Measurements from ENCODE around the gene LYPD1.
"Not testable (repeated sequence)": the region's sequence is repeated elsewhere in the genome, so short reads cannot be mapped to it uniquely, and the experiment has no call there.

LYPD1 gene, protein sequence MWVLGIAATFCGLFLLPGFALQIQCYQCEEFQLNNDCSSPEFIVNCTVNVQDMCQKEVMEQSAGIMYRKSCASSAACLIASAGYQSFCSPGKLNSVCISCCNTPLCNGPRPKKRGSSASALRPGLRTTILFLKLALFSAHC

DNA sequence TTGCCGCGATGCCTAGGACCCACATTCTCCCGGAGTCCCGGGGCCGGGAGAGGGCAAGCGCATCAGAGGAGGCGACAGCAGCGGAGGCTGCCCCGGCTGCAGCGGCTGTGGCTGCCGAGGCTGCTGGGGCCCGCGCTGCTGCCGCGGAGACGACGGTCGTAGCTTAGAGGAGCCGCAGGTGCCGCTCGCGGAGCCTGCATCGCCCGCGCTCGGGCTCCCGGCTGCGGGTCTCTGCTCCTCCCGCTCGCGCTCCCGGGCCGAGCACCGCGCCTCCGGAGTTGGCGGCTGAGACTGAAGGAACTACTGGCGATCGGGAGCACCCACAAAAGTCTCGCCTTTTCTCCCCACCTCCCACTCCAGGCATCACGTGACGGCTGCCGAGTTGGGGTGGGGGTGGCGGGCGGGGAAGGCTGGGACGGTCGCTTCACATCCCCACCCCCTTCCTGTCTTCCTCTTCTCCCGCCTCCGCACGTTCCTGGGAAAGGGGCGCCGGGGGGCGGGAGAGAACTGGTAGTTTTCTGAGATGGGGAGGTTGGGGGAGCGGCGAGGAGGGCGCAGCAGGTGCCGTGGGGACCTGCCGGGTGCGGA, at the start of gene LYPD1:
Gene LYPD1, minus strand, starts transcription at position 298 of the 588 bp plus-strand sequence. Its CDS starts 273 bp downstream, at position 25.
- DNase-seq (ENCODE audit: low read depth in 2 of 3, low spot score in 1 of 3) = no peak

DNA sequence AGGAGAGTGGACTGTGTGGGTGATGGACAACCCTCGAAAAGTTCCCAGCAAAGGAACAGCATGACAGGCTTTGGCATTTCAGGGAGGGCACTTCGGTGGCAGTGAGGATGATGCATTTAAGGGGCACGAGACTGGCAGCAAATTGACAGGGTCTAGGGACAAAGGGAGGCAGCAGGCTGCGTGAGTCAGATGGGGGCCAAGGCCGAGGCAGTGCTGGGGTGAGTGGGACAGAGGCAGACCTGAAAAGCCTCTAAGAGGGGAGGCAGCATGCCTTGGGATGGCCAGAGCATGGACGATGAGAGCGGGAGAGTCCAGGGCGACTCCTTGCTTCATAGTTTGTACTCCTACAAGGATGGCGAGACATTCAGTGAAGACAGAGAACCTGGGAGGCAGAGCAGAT, 49.5 kb upstream of the LYPD1 start:
- DNase-seq (ENCODE audit: low read depth in 2 of 3, low spot score in 1 of 3) = no peak

DNA sequence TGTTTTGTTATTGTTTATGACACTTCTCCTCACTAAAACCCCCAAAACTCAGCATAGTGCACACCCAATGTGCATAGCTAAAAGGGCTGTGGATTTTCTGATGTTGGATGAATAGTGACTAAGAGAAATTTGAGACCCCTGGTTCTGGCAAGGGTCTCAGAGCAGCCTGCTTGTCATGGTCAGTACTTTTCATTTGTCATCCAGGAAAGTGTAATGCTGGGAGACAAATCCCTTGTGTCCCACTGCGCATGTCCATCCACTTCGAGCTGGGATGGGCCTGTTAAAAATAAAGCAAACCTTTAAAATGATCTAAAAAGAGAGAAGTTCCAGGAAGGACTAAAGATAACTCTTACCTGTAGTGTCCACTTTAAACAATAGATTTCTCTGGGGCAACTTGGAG, 46.9 kb upstream of the LYPD1 start:
- DNase-seq (ENCODE audit: low read depth in 2 of 3, low spot score in 1 of 3) = no peak

DNA sequence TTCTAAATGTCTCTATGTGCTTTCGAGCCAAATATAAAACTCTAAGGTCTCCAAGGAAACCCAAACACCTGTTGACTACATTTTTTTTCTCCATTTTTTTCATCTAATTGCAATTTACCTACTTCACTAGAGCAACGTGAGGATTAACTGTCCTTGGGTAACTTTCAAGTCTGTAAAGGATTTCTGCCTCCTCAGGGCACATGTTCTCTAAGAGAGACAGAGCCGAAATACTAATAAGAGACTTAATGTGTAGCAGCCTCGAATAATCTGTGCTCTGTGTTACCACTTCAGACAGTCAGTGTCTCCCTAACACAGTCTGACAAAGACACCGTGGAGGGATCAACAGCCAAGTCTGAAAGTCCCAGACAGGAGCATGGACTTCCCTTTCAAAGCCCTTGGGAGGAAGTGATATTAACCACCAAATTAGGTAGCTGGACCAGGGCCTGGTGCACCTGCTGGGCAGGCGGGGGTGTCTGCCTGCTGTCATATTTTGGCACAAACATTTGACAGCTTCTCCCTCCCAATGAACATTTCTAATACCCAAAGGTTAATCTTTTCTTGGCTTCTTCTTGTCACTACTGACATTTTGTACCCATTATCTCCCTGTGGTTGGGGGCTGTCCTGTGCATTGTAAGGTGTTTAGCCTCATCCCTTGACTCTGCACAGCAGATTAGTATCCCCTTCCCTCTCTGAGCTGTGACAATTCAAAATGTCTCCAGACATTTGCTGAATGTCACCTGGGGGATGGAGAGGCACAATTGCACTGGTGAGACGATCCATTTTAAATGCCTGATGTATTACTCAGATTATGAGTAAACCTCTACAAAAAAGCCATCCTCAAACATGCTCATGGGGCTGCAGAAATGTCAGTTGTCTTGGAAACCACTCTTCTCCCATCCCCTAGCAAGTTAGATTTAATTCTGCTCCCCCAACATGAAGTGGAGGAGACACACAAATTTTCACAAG, 45.7 kb upstream of the LYPD1 start:
- DNase-seq (ENCODE audit: low read depth in 2 of 3, low spot score in 1 of 3) = no peak

DNA sequence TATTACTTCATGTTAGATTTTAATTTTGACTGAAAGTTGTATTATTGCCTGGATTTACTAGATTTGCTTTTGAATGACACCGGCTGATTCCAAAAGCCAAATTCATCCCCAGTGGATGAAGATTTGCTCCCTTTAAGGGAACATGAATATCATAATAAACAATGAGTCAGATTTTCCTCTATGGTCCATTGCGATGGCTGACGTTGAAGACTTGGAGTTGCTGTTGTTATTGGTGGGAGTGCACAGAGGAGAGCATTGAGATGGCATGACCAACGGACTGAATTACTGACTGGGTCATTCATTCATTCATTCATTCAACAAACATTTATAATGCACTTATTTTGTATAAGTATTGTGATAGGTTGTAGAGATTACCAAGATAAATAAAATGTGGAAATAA, 33.4 kb upstream of the LYPD1 start:
- no peak for DNase-seq (ENCODE audit: low read depth in 2 of 3, low spot score in 1 of 3)

DNA sequence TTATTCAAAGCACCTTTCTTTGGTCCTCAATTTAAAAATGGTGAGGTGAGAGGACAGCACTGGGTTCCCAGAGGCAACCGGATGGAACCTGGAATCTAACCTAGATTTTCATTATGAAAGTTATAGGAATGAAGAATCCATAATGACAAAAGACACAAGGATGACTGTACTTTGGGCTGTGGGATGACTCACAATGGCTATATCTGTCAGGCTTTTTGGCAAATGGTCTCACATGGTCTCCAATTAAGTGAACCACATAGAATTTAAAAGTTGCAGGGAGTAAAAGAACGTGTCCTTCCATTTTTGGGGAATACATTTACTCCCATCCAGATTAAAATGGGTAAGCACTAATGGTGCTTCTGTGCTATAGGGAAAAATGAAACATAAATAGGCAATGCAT, 31.8 kb upstream of the LYPD1 start:
- no peak for DNase-seq (ENCODE audit: low read depth in 2 of 3, low spot score in 1 of 3)

DNA sequence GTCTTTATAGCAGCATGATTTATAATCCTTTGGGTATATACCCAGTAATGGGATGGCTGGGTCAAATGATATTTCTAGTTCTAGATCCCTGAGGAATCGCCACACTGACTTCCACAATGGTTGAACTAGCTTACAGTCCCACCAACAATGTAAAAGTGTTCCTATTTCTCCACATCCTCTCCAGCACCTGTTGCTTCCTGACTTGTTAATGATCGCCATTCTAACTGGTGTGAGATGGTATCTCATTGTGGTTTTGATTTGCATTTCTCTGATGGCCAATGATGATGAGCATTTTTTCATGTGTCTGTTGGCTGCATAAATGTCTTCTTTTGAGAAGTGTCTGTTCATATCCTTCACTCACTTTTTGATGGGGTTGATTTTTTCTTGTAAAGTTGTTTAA, 29.8 kb upstream of the LYPD1 start:
- DNase-seq (ENCODE audit: low read depth in 2 of 3, low spot score in 1 of 3) = not testable (repeated sequence)

DNA sequence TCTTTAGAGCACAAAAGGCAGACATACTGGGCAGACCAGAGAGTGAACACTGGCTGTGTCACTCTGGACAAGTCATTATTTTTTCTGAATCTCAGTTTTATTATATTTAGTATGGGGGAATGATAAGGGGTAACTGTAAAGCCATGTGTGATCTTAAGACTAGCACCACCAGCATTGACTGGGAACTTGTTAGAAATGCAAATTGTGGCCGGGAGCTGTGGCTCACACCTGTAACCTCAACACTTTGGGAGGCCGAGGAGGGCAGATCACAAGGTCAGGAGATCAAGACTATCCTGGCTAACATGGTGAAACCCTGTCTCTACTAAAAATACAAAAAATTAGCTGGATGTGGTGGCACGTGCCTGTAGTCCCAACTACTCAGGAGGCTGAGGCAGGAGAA, 28.3 kb upstream of the LYPD1 start:
- not testable (repeated sequence) for DNase-seq (ENCODE audit: low read depth in 2 of 3, low spot score in 1 of 3)

DNA sequence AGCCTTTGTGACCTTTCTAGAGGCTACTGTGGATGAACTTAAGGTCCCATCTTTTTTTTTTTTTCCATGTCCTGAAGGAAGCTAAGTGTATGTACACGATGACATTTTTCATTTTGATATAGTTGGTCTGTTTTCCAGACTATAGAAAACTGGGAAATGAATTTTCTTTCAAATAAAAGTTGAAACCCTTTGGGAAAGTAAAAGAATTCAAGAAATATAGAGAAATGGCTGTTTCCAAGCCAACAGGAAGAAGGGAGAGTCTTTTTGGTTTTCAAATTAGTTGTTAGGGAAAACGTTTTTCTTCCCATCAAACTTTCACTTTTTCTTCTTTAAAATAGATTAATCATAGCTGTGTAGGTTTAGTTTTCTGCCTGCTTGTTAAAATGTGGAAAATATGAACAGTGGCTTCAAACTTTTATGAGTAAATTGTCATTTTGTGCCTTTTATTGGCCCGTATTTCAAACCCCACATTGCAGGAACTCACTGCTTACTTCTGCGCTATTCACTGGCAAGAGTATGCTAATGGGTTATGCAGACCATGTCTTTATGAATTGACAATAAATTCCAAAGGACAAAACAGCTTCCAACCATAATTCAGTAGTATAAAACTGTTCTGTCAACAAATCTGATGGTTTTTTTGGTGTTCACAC, 27.7 kb upstream of the LYPD1 start:
- no peak for DNase-seq (ENCODE audit: low read depth in 2 of 3, low spot score in 1 of 3)

DNA sequence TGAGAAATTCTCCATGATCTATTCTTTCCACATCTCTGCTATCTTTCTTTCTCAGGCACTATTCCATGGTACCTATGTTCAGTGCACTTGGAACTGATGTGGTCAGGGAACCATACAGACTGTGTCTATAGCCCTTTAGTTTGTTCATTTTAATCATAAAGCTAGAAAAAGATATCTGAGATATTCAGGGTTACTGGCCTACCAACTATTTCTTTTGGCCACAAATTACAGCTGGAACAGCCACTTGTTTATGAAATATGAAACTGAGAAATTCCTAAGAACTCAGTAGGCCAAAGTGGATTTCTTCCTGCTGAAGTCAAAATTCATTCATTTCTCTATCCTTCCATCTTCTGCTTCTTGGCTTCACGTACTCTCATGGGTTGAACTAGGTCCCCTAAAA, 22.8 kb upstream of the LYPD1 start:
- no peak for DNase-seq (ENCODE audit: low read depth in 2 of 3, low spot score in 1 of 3)

DNA sequence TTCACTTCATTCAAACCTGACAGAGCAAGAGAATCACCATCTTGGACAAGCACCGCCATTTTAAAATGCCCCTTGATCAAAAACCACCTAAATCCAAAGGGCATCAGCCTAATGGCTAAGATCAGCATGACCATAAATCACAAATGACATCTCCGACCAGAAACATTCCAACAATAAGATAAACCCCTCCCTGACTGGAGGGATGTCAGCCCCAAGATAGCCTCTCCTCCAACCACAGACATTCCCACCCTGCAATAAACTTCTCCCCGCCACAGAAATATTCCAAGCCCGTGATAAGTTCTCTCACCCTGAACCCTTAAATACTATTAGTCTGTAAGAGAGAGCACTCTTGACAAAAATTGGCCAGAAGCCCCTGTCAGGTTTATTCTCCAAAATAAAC, 21.6 kb upstream of the LYPD1 start:
- no peak for DNase-seq (ENCODE audit: low read depth in 2 of 3, low spot score in 1 of 3)

DNA sequence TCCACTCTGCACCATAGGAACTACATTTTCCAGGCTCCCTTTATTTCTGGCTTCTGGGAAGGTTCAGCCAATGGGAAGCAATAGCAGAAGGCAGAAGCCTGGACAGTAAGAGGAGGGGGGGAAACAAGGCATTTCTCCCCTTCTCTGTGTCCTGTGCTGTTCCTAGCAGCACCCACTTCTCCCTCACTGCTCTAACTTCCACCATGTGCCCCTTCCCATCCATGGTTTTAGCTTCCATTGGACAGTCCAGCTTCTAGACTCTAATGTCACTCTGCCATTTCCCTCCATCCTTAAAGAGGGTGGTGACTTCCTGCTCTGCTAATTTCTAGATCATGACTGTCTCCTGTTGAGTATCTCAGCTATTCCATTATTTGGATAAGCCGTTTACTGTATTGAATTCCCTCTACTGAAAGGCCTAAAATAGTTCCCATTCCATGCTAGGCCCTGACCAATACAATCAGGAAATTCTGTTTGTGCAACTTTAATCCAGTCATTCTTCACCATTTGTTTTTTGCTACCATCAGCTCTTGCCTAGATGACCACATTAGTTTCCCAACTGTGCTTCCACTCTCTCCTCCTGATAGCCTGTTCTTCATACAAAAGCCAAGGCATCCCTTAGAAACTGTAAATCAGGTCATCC, 20.8 kb upstream of the LYPD1 start:
- no peak for DNase-seq (ENCODE audit: low read depth in 2 of 3, low spot score in 1 of 3)

DNA sequence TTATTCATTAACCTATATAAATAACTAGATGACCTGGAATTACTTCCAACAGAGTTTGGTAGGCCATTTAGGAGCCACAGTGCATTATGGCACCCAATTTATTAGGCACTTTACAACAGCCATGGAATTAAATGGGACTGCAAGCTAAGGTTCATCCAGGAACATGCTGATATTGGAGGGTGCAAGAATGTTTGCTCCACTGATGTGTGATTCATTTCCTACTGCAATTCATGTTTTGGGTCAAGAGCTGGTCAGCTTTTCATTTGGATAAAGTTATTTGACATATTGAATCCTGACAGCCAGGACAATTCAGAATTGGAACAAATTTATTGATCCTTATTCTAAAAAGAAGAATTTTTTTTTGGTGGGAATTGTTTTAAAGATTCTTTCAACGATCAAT, 11.8 kb upstream of the LYPD1 start:
- DNase-seq (ENCODE audit: low read depth in 2 of 3, low spot score in 1 of 3) = no peak

DNA sequence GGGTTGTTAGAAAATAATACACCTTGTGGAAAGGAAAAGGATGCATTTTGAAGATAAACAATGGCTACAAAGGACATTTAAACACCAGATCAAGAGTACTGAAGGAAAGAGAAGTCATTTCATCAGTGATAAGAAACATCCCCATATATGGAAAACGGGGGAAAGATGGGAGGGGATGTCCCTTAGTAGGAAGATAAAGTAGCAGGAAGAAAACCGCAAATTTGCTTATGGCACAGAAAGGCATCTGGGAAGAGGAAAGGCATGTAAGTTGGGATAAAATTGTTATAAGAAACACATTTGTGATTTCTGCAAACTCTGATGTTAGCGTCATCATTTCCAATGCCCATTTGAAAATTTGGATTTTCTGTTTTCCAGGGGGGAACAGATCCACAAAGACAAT, 10.5 kb upstream of the LYPD1 start:
- no peak for DNase-seq (ENCODE audit: low read depth in 2 of 3, low spot score in 1 of 3)

DNA sequence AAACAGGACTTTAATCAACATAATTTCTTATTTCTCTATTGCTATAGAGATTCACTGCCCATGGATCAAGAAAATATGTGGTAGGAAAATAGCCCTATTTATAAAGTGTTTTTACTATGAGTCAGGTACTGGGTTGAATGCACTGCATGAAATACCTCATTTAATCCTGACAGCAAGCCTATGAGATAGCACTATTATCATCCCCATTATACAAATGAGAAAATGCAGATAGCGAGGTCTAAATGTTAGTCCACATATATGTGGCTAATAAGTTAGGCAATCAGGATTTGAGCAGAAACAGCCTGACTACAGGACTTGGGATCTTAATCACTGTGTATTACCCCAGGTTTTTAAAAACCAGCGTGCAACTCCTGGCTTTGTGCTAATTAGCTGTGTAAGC, 8.5 kb upstream of the LYPD1 start:
- DNase-seq (ENCODE audit: low read depth in 2 of 3, low spot score in 1 of 3) = no peak

DNA sequence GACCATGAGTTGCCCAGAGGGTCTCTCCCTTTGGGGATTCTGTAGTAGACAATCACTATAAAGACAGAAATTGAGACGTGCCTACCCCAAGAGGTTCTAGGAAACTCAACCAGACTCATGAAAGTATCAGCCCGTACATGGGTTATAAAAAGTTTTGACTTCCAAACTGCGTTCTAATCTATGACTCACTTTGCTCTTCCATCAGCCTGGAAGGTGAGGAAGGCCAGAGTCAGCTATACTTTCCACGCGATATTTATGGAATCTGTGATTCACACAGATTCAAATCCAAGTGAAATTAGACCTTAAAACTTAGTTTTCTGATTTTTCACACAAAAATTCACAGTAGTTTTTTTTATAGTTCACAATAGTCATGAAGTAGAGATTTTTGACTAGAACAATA, 7.7 kb upstream of the LYPD1 start:
- DNase-seq (ENCODE audit: low read depth in 2 of 3, low spot score in 1 of 3) = no peak

DNA sequence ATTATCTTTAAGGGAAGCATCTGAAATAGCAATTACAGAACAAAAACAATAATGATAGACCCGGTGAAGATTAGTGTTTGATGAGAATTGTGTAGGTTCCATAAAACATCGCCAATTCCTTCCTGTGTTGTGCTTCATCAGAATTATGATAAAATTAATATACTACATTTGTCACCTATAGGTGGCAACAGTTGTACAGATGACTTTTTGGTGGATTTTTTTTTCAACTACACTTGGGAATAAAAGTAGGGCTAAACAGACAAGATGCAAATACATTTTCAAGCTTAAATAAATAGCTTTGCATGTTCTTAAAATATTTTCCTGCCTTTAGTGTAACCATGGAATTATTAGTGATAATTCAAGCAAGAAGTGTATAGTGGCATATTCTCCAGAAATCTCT, 7.0 kb upstream of the LYPD1 start:
- no peak for DNase-seq (ENCODE audit: low read depth in 2 of 3, low spot score in 1 of 3)

DNA sequence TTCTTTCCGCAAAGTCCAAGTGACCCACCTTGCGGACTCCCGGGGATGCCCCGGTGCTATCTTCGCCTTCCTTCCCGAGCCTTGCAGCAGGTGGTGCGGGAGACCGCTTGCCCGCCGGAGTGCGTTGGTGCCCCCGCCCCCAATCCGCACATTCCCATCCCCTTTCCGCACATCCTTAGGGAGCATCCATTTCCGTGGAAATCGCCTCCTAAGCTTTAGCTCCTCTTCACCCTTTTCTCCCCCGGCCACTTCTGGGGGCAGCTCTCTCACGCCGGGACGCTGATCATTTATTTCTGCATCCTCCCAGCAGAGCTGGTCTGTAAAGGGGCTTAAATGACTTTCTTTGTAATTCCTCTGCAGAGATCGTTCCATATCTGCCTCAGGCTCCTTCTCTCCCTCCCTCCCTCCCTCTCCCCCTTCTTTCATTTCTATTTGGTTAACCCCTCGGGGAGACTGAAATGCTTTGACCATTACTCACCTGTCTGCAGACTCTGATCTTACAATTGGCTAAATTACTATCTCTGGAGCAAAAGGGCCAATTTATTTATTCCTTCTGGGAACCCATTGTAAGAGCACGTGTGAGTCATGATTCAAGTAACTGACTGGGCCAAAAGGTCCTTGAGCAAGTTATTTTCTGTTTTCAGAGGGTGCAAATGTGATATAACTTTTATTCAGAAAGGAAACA, 1.3 kb upstream of the LYPD1 start:
- no peak for DNase-seq (ENCODE audit: low read depth in 2 of 3, low spot score in 1 of 3)

DNA sequence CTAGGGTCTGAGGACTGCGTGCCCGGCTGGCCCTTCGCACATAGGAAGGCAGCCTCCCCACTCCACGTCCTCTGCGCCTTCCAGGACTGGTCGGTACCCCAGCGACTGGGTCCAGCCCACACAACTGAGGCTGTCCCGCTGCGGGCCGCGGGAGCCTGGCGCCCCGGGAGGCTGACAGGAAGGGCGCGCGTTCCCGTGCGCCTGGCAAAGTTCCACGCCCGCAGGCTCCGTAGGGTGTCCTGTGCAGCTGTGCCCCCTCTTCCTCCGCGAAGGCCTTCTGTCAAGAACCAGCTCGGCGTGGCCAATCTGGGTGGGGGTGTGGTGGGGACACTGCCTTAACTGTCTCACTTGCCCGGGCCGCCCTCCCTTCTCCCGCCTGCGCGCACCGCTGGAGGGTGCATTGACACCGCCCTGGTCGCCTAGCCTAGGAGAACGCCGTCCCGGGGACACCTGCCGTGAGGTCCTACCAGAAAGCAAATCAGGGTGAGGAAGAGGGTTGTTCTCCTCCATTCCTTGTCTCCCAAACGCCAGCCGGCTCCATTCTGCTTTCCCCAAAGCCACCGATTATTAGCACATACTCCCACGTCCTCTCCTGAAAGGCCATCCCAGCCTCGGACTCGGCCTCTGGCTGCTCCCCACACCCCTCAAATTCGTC, 618 bp upstream of the LYPD1 start:
- no peak for DNase-seq (ENCODE audit: low read depth in 2 of 3, low spot score in 1 of 3)

All from stimulated activated CD4-positive, alpha-beta T cell treated with anti-CD3 and anti-CD28 coated beads, Interleukin-12 subunit alpha, Interleukin-12 subunit beta, amount 100 ng/mL, for 48 hours (primary cell).